GM10266 (cell line): ENCODE data around the gene MEFV.
"Not testable (repeated sequence)": the region's sequence is repeated elsewhere in the genome, so short reads cannot be mapped to it uniquely, and the experiment has no call there.

Experiments used
- DNase-seq: peaks from one replicate; pipeline ENCODE4 v3.0.0; 2012; ENCODE audit errors: extremely low spot score
- CTCF ChIP-seq: IDR thresholded peaks from 2 replicates; pipeline ENCODE4 v1.5.1; 2012; ENCODE audit warnings: mild to moderate bottlenecking, low read depth; ENCODE audit not compliant: control insufficient read depth, insufficient read depth; ENCODE audit errors: missing control alignments

Gene MEFV

GRCh38 chr16:3198334-3199072 lies 57.9 kb downstream of the MEFV start:
- no peak for TF ChIP-seq CTCF
- no peak for DNase-seq

GRCh38 chr16:3197694-3198333 lies 58.6 kb downstream of the MEFV start:
- DNase-seq = not testable (repeated sequence)

- no peak for DNase-seq
- TF ChIP-seq CTCF = no peak
Measured at GRCh38 chr16:3195975-3196374, 60.5 kb downstream of the MEFV start.

DNA sequence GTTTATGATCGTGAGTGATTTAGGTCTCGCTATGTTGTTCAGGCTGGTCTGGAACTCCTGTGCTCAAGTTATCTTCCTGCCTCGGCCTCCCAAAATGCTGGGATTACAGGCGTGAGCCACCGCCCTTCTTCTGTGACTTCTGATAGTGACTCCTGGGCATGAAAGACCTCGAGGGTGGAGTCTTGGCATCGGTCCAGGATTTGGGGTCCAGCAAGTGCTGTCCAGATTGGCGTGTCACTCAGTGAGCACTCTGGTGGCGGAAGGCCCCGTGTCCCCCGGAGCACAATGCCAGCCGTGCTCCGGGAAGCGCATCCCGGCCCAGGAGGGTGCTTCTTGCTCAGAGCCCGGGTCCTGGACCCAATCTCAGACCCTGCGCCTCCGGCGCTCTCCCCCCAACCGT lies 61.6 kb downstream of the MEFV start:
- TF ChIP-seq CTCF = no peak
- no peak for DNase-seq

- no peak for DNase-seq
- TF ChIP-seq CTCF = no peak
Measured at GRCh38 chr16:3193221-3194212, 62.9 kb downstream of the MEFV start.

DNA sequence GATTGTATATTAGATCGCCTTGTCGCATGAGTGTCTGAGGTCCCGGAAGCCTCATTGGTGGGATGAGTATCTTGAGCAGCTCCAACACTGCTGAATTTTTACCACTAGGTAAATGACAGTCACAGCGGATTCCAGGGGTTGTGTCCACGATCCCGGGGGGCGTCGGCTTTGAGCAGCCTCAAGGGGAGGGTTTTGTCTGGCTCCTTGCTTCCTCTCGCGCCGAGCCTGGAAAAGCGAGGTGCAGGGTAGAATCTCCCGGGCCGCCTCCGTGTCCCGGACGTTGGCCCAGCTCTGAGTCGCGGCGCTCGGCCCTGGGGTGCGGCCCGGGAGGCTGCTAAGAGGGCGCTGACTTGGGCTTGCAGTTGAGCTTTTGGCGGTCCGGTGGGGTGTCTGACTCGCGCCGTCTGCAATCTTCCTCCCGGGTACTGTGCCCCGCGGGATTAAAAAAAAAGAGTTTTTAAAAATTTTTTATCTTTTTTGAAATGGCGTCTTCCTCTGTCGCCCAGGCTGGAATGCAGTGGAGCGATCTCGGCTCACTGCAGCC lies 63.9 kb downstream of the MEFV start:
- no peak for TF ChIP-seq CTCF
- no peak for DNase-seq
